Astrocyte of the hippocampus (primary cell): ENCODE data around the gene OR4K5.
"Not testable (repeated sequence)": the region's sequence is repeated elsewhere in the genome, so short reads cannot be mapped to it uniquely, and the experiment has no call there.

ENCODE experiments used
- DNase-seq: peaks from one replicate; pipeline ENCODE4 v3.0.0; 2011; ENCODE audit warnings: low read depth, low spot score

Gene OR4K5, protein sequence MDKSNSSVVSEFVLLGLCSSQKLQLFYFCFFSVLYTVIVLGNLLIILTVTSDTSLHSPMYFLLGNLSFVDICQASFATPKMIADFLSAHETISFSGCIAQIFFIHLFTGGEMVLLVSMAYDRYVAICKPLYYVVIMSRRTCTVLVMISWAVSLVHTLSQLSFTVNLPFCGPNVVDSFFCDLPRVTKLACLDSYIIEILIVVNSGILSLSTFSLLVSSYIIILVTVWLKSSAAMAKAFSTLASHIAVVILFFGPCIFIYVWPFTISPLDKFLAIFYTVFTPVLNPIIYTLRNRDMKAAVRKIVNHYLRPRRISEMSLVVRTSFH

GRCh38 chr14:19920021-19920657 lies at the start of gene OR4K5:
TSS of gene OR4K5 (plus strand) at chr14:19920607. CDS start at chr14:19920607, 0 bp downstream.
- DNase-seq, result no peak

GRCh38 chr14:19873178-19873577 lies 47.2 kb upstream of the OR4K5 start:
- no peak for DNase-seq

DNA sequence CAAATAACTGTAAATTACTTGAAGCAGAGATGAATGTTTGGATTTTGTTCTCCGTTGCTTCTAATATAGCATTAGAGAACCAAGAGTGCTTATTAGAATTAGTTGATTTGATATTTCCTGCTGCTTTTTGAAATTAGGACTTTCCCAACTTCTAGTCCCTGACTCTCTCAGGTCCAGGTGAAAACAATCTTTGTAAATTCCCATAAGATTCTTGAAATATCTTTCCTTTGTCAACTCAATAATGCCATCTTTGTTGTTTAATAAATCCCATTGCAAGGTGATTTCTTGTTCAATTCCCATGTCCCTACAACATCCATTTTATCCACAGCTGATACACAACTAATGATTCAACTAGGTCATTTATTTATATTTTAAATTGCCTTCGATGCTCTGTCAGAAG lies 45.6 kb upstream of the OR4K5 start, which contains the start of gene OR4K2:
OR4K2 (plus strand) TSS at position 301 of the 400 bp plus-strand sequence. CDS start 1,126 bp downstream, outside the sequence.
- no peak for DNase-seq

GRCh38 chr14:19878029-19878642 lies 42.3 kb upstream of the OR4K5 start:
- no peak for DNase-seq

DNA sequence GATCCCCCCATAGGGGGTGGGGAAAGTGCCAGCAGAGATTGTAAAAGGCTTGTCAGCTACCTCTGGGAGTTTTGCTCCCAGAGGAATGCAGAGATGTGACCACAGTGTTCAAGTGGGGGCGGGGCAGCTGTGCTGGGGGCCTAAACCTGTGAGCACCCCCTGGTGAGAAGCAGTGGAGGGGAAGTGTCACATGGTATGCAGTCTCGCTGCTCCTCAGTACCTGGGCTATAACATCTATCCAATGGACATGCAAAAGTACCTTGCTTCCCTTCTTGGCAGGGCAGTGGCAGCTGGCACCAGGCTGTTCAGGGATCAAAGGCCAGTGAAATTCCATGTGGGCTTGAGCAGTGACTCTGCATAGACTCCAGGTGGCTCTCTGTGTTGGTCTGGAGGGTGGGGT lies 25.1 kb upstream of the OR4K5 start:
- no peak for DNase-seq

DNA sequence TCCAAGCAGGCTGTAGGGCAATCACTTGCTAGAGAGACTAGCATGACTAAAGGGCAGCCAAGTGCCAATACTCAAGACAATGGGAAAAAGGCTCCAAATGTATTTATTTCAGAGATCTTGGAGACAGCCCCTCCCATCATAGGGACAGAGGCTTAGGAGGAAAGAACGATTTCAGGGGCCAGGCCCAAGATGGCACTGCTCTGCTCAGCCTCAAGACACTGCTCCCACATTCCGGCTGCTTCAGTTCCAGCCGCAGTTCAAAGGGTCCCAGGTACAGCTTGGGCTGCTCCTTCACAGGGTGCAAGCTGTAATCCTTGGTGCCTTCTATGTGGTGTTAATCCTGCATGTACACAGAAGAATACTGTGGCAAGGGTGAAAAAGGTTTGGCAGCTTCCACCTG lies 19.4 kb upstream of the OR4K5 start:
- no peak for DNase-seq

DNA sequence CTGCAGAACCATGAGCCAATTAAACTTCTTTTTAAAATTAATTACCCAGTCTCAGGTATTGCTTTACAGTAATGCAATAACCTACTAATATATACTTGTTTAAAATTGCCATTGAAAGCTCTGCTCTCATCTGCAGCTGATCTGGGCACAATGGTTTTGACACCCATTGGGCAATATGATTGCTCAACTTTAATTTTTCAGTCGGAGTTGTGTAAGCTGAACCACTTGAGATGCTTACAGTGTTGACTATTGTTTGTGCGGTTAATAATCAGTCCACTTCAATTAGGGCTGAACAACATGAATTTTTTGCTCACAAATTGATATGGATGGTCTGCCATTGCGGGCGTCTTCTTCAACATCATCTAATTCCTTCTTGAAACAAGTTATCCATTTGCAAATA lies 18.0 kb upstream of the OR4K5 start:
- no peak for DNase-seq

- DNase-seq, result no peak
These were observed 13.7 kb upstream of the OR4K5 start for GRCh38 chr14:19906665-19907064.

GRCh38 chr14:19911114-19911513 lies 9.3 kb upstream of the OR4K5 start:
- DNase-seq, result no peak

- DNase-seq, result no peak
These were observed 3.2 kb upstream of the OR4K5 start for GRCh38 chr14:19917243-19917642.

DNA sequence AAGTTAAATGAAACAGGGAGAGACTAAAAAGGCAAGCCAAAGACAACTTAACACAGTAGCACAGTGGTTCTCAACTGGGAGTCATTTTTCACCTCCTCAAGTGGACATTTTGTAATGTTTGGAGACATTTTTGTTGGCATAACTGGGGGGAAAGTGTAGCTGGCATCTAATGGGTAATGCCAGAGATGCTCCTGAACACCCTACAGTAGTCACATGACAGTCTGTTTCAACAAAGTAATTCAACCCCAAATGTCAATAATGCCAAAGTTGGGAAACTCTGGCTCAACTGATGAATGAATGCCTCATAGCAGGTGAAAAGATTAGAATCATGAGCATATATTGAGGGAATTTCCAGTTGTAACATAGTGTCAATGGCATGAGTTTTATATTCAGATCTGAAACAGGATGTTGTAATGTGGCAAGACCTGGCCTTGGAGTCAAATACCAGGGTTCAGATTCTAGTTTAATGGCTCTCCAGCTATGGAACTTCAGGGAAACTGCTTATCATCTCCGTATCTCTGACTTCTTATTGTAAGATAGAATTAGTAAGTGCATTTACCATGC lies 2.4 kb upstream of the OR4K5 start:
- DNase-seq, result no peak

DNA sequence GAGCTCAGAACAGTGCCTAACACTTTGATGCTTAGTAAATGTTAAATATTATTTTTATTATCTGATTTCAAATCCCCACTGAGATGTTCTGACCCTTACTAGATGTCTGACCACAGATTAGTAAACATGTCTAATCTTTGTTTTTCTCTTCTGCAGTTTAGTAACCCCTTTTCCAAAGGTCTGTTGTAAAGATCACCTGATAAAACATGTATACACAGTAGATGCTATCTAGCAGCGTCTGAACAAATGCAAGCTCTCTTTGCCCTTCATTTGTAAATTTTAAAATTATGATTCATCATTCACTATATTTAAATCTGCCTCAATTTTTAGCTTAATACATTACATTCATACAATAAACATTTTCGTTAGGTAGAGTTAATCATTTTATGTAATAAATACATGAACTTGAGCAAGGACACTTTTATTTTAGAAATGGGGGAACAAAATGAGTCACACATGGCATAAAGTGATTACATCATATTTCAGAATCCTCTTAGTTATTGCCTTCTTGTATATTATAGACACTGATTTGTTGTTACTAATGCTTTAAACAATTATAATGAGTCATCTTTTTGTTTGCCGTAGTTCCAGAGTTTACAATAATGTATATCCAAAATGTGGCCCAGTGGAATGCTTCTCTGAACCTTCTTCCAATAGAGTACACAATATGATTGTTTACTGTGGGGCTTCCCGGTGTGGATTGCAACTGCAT lies 1.7 kb upstream of the OR4K5 start:
- DNase-seq, result no peak

- DNase-seq, result no peak
These were observed 10.2 kb downstream of the OR4K5 start, which contains the start of gene OR4K1 for GRCh38 chr14:19930617-19931016. TSS of gene OR4K1 (plus strand) at chr14:19930917. CDS start at chr14:19935667, 4,750 bp downstream.

DNA sequence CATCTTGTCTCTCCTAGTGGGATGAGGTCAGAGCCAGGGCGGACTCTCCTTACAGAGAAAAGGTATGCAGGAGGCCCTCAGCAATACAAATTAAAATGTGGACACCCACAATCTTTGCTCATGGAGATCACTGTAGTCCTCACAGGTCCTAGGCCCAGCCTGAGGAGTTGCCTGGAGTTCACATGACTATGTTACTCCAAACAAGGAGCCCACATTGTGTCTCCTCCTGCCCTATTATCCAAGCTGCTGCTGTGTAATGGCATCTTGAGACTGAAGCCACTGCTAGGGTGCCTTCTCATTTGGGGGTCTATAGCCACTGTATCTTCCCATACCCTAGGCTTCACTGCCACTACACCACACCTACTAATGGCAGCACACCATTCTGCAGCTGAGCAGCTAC lies 21.3 kb downstream of the OR4K5 start:
- no peak for DNase-seq

- DNase-seq, result no peak
These were observed 27.1 kb downstream of the OR4K5 start for GRCh38 chr14:19947413-19948090.

DNA sequence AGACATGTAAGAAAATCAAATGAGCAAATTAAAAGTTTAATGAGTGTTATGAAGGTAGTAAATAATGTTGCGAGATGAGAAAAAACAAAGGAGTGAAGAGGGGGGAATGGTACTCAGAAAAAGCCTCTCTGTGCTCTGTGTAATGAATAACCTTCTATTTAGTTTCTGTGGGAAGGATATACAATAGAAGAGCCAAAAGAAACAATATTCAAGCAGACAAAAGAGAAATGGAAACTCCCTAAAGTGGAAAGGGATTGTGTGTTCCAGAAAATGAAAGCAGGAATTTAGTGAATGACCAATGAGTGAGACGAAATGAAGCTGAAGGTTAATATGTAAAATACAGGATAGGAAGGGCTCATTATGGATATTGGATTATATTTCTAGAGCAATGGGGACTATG lies 28.8 kb downstream of the OR4K5 start:
- no peak for DNase-seq

DNA sequence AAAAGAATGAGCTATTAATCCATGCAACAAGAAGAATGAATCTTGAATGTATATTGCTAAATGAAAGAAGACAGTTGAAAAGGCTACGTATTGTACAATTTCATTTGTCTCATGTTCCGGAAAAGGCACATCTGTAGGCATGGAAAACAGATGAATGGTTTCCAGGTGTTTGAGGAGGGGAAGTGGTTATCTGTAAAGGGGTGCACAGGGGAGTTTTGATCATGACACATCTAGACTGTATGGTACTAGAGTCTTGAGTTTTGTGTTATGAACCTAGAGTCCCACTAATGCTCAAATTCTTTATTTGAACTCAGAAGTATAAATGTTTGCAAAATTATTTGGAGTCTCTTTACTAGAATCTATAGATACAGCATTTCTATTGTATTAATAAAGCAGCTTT lies 49.3 kb downstream of the OR4K5 start:
- DNase-seq, result not testable (repeated sequence)
